ENCODE measurements around the gene GRIA4. TPM values are rescaled to one million over a fixed set of nuclear protein-coding genes. Genes with fewer than 3 reads are reported as not detected.

GRIA4 gene
- total RNA-seq, 2 donors from 2014 or later: 1.2 TPM; not detected in 1

GRCh38 chr11:106017093-106017492, 407.2 kb downstream of the GRIA4 start:
- DNase-seq (ENCODE audit: low spot score) (no peak), ATAC-seq (ENCODE audit: insufficient number of reproducible peaks, low FRiP score, low read depth) (no peak)
- Histone ChIP-seq H3K36me3 (no peaks in the 10 kb centered on the region), H3K9me3 (no peaks in the 10 kb centered on the region), H3K4me1 (ENCODE audit: control insufficient read depth in 1 of 2, low read depth in 2 of 2) (peaks cover 14 to 35% of the 10 kb centered on the region in 2 donors), H3K4me3 (no peak overlapping the region), H3K27me3 (replicated peaks; ENCODE audit: insufficient read depth) (no peaks in the 10 kb centered on the region), H3K27ac (no peak overlapping the region)
- TF ChIP-seq, protein P1, sequence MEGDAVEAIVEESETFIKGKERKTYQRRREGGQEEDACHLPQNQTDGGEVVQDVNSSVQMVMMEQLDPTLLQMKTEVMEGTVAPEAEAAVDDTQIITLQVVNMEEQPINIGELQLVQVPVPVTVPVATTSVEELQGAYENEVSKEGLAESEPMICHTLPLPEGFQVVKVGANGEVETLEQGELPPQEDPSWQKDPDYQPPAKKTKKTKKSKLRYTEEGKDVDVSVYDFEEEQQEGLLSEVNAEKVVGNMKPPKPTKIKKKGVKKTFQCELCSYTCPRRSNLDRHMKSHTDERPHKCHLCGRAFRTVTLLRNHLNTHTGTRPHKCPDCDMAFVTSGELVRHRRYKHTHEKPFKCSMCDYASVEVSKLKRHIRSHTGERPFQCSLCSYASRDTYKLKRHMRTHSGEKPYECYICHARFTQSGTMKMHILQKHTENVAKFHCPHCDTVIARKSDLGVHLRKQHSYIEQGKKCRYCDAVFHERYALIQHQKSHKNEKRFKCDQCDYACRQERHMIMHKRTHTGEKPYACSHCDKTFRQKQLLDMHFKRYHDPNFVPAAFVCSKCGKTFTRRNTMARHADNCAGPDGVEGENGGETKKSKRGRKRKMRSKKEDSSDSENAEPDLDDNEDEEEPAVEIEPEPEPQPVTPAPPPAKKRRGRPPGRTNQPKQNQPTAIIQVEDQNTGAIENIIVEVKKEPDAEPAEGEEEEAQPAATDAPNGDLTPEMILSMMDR (IDR thresholded peaks at IDR 0.05): no peak

DNA sequence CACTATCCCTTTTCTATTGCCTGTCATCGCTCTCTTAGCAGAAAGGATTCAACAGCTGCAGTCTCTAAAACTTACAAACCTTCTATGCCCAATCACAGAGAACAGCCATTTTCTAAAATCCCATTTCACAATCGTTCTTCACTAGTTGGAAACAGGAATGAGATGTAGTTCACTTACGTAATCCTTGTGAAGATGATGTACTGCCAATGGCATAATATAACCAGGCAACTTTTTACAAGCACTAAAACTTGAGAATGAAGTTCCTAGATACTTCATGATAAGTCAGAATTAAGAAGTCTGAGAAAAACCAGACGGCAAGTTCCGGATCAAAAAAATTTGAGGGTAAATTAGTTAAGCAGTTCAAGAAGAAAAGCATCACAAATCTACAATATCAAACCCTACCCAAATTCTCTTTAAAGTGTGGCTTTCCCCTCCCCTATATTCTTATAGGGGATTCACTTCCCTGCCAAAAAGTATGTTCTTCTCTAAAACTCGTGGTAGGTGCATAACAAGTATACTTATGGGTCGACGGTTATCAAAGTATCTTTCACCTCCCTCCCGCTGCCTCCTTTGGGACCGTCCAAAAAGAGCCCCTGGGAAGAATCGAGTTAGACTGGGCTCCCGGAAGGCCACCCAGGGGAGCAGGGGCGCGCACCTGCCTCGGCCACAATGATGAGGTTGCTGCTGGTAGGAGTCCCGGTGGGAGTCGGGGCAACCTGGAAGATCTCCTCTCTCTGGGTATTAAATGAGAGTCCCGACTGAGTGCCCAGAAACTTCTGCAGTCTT, 411.5 kb downstream of the GRIA4 start:
- ATAC-seq (ENCODE audit: insufficient number of reproducible peaks, low FRiP score, low read depth) (no peak), DNase-seq (ENCODE audit: low spot score) (no peak)
- no peaks in the 10 kb centered on the region for H3K9me3 ChIP-seq
- no peaks in the 10 kb centered on the region for H3K27me3 ChIP-seq (replicated peaks; ENCODE audit: insufficient read depth)
- peak overlapping the region; percentile 80 for H3K4me3 ChIP-seq
- H3K36me3 ChIP-seq: no peaks in the 10 kb centered on the region
- peak overlapping the region; percentile 51 to 57 for H3K27ac ChIP-seq
- TF ChIP-seq, protein P1 (IDR thresholded peaks at IDR 0.05): no peak
- peaks cover 9 to 30% of the 10 kb centered on the region in 2 donors for H3K4me1 ChIP-seq (ENCODE audit: control insufficient read depth in 1 of 2, low read depth in 2 of 2)

- peak within 1 kb of the TSS; percentile 80 for H3K4me3 ChIP-seq
- TF ChIP-seq, protein P1 (IDR thresholded peaks at IDR 0.05): no peak
- DNase-seq (ENCODE audit: low spot score) (peak; percentile 98), ATAC-seq (ENCODE audit: insufficient number of reproducible peaks, low FRiP score, low read depth) (peak; percentile 100)
- H3K4me1 ChIP-seq (ENCODE audit: control insufficient read depth in 1 of 2, low read depth in 2 of 2): peaks cover 9 to 27% of the 10 kb centered on the region in 2 donors
- no peaks in the 10 kb centered on the region for H3K9me3 ChIP-seq
- peak within 1 kb of the TSS; percentile 60 to 80 for H3K27ac ChIP-seq
- H3K27me3 ChIP-seq (replicated peaks; ENCODE audit: insufficient read depth): no peaks in the 10 kb centered on the region
- no peaks in the 10 kb centered on the region for H3K36me3 ChIP-seq
Observed at GRCh38 chr11:106021967-106022794, 412.3 kb downstream of the GRIA4 start, which contains the start of gene MSANTD4. Gene MSANTD4 (minus strand): TSS chr11:106022240. CDS start chr11:106010917, 11,323 bp downstream.

DNA sequence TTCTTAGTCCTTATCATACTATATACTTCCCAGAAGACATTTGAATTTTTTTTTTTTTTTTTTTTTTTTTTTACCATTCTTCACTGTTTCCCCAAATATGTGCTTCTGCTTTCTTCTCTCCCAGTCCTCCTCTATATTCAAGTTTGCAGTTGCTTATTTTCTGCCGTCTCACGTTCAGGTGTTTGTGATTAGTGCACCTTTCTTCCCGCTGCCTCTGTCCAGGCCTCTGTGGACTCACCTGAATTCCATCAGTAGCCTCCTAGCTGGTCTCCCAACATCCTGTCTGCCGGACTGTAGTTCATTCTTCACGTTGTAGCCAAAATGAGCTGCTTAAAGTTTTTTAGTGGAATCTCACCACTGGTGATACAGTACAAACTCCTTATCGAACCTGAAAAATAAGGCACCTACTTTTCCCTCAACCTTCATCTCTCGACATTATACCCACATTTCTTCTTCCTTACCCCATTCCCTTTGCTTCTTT, 413.0 kb downstream of the GRIA4 start:
- no peaks in the 10 kb centered on the region for H3K27me3 ChIP-seq (replicated peaks; ENCODE audit: insufficient read depth)
- DNase-seq (ENCODE audit: low spot score): no peak
- H3K9me3 ChIP-seq: no peaks in the 10 kb centered on the region
- H3K4me3 ChIP-seq: peak overlapping the region; percentile 80
- ATAC-seq (ENCODE audit: insufficient number of reproducible peaks, low FRiP score, low read depth): no peak
- peak overlapping the region; percentile 60 to 80 for H3K27ac ChIP-seq
- TF ChIP-seq, protein P1 (IDR thresholded peaks at IDR 0.05): no peak
- H3K36me3 ChIP-seq: no peaks in the 10 kb centered on the region
- H3K4me1 ChIP-seq (ENCODE audit: control insufficient read depth in 1 of 2, low read depth in 2 of 2): peaks cover 9 to 27% of the 10 kb centered on the region in 2 donors

DNA sequence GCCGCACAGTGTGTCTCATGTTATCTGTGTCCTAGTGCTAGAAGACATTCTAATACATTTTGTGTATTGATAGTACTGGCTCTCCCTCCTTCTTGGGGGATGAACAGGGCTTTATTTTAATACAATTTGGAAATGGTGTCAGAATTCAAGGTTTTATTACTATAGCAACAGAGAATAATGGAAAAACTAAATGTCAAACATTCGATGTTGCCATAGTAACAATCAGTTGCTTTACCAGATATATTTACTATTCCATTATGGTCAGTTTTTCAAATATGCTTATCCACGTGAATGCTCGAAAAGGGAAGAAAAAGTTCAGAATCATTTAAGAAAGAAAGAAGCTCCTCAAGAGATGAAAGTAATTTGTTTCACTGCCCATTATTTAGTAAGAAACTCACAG, 420.7 kb downstream of the GRIA4 start:
- Histone ChIP-seq H3K4me1 (ENCODE audit: control insufficient read depth in 1 of 2, low read depth in 2 of 2) (no peaks in the 10 kb centered on the region), H3K27me3 (replicated peaks; ENCODE audit: insufficient read depth) (no peaks in the 10 kb centered on the region), H3K36me3 (no peaks in the 10 kb centered on the region), H3K9me3 (no peaks in the 10 kb centered on the region), H3K4me3 (no peak overlapping the region), H3K27ac (no peak overlapping the region)
- DNase-seq (ENCODE audit: low spot score): no peak
- no peak for ATAC-seq (ENCODE audit: insufficient number of reproducible peaks, low FRiP score, low read depth)
- TF ChIP-seq, protein P1 (IDR thresholded peaks at IDR 0.05): no peak
